CD14-positive monocyte (primary cell): Measurements from ENCODE around the gene KRT74. TPM values are rescaled to one million over a fixed set of nuclear protein-coding genes. Genes with fewer than 3 reads are reported as not detected.

ENCODE experiments used
- DNase-seq, 3 donors: peaks; one replicate each; pipeline ENCODE4 v3.0.0-alpha.2; 2011 to 2022
- H2AFZ ChIP-seq: 2 replicates; pipeline ENCODE4 v1.6.0; 2012; ENCODE audit warnings: mild to moderate bottlenecking, low read depth, low read length, inconsistent platforms; ENCODE audit not compliant: insufficient read depth, poor library complexity, severe bottlenecking
- H3K27ac ChIP-seq, 2 donors: 1 replicate in 1 of 2; 2 replicates in 1 of 2; pipeline ENCODE4 v1.5.1; 2012 to 2013; ENCODE audit warnings: low read length in 2 of 2, control low read depth in 1 of 2, inconsistent platforms in 1 of 2, low read depth in 1 of 2, mild to moderate bottlenecking in 1 of 2
- H3K27me3 ChIP-seq, 2 donors: one replicate each; pipeline versions ENCODE4 v1.6.0 to v1.6.1; 2011 to 2013; ENCODE audit warnings: low read length in 2 of 2; ENCODE audit not compliant: control insufficient read depth in 2 of 2, insufficient read depth in 2 of 2
- H3K36me3 ChIP-seq, 2 donors: replicated peaks in 1 of 2; 1 replicate in 1 of 2; 2 replicates in 1 of 2; pipeline versions ENCODE4 v1.5.1 to v1.6.1; 2012 to 2013; ENCODE audit warnings: low read length in 2 of 2, control low read depth in 1 of 2, inconsistent platforms in 1 of 2, mild to moderate bottlenecking in 1 of 2; ENCODE audit not compliant: insufficient read depth in 2 of 2, control insufficient read depth in 1 of 2
- H3K4me1 ChIP-seq, 2 donors: 1 replicate in 1 of 2; 2 replicates in 1 of 2; pipeline versions ENCODE4 v1.5.1 to v1.6.1; 2012 to 2013; ENCODE audit warnings: low read length in 2 of 2, control low read depth in 1 of 2, inconsistent platforms in 1 of 2, mild to moderate bottlenecking in 1 of 2, moderate library complexity in 1 of 2; ENCODE audit not compliant: insufficient read depth in 2 of 2, control insufficient read depth in 1 of 2
- H3K4me2 ChIP-seq: replicated peaks from 2 replicates; pipeline ENCODE3; 2012; ENCODE audit warnings: low read length, moderate library complexity, mild to moderate bottlenecking; ENCODE audit not compliant: poor library complexity, severe bottlenecking; ENCODE audit errors: extremely low read depth
- H3K4me3 ChIP-seq, 3 experiments: fragments of 200-600 bp in 1 of 3; sonication (generic) in 1 of 3; replicated peaks in 1 of 3; 1 replicate in 2 of 3; 2 replicates in 1 of 3; pipeline ENCODE4 v1.5.1; 2011 to 2013; ENCODE audit warnings: low read length in 3 of 3, mild to moderate bottlenecking in 3 of 3, control low read depth in 2 of 3, low read depth in 2 of 3, inconsistent platforms in 1 of 3, moderate library complexity in 1 of 3
- H3K79me2 ChIP-seq: 2 replicates; pipeline ENCODE4 v1.6.0; 2012; ENCODE audit warnings: mild to moderate bottlenecking, control low read depth, inconsistent platforms, low read length, moderate library complexity; ENCODE audit not compliant: insufficient read depth
- H3K9ac ChIP-seq: 2 replicates; pipeline ENCODE4 v1.6.0; 2017; ENCODE audit warnings: low read length, mild to moderate bottlenecking; ENCODE audit not compliant: insufficient read depth, poor library complexity, severe bottlenecking
- H3K9me3 ChIP-seq, 2 donors: replicated peaks in 1 of 2; 1 replicate in 1 of 2; 2 replicates in 1 of 2; pipeline versions ENCODE4 v1.5.1 to v1.6.1; 2012 to 2013; ENCODE audit warnings: low read length in 2 of 2, control low read depth in 1 of 2; ENCODE audit not compliant: control insufficient read depth in 1 of 2, insufficient read depth in 1 of 2
- H4K20me1 ChIP-seq: 2 replicates; pipeline ENCODE4 v1.6.0; 2012; ENCODE audit warnings: mild to moderate bottlenecking, low read length, control low read depth, moderate library complexity; ENCODE audit not compliant: insufficient read depth
- H3K27ac Mint-ChIP-seq, 7 donors: one replicate each; pipeline ENCODE4 v1.8.0; 2020; ENCODE audit warnings: mild to moderate bottlenecking in 7 of 7, mixed read lengths in 7 of 7, moderate library complexity in 6 of 7, inconsistent platforms in 2 of 7
- H3K27me3 Mint-ChIP-seq, 3 donors: one replicate each; pipeline ENCODE4 v1.8.0; 2021 to 2022; ENCODE audit warnings: low read depth in 3 of 3, mild to moderate bottlenecking in 3 of 3, mixed read lengths in 3 of 3, moderate library complexity in 3 of 3, inconsistent platforms in 1 of 3
- H3K36me3 Mint-ChIP-seq, 2 donors: one replicate each; pipeline ENCODE4 v1.8.0; 2020; ENCODE audit warnings: mixed read lengths in 2 of 2, inconsistent platforms in 1 of 2, mild to moderate bottlenecking in 1 of 2
- H3K4me1 Mint-ChIP-seq: one replicate; pipeline ENCODE4 v1.8.0; 2020; ENCODE audit warnings: mild to moderate bottlenecking, mixed read lengths
- H3K4me3 Mint-ChIP-seq, 2 donors: one replicate each; pipeline ENCODE4 v1.8.0; 2020; ENCODE audit warnings: mild to moderate bottlenecking in 2 of 2, mixed read lengths in 2 of 2, moderate library complexity in 1 of 2
- H3K9me3 Mint-ChIP-seq, 7 donors: one replicate each; pipeline ENCODE4 v1.8.0; 2020 to 2022; ENCODE audit warnings: mixed read lengths in 7 of 7, mild to moderate bottlenecking in 6 of 7, moderate library complexity in 6 of 7, inconsistent platforms in 2 of 7
- WGBS: methylation state at CpG from one replicate; pipeline ENCODE4 v1.1.5; 2013; ENCODE audit warnings: missing lambda C conversion rate; ENCODE audit not compliant: insufficient coverage; 5-methylcytosine and 5-hydroxymethylcytosine counted together
- intact Hi-C, 2 donors: fragments of 100-400 bp; cut with micrococcal nuclease; formaldehyde crosslinking; loops; one replicate each; pipeline versions ENCODE4 v1.15.0 to v1.15.1; 2023
- polyA plus RNA-seq, 3 donors: library from polyadenylated mRNA; depleted of rRNA in 1 of 3; unstranded in 2 of 3; stranded (reverse) in 1 of 3; fragments of 300-500 nt in 2 of 3; fragments of >200 nt in 1 of 3; fragmentation: Illumina TruSeq in 2 of 3; gene quantifications; 1 replicate in 2 of 3; 2 replicates in 1 of 3; pipeline ENCODE4 v1.2.3, GENCODE V29; 2012 to 2021
- TF ChIP-seq, protein P1 (sequence below): fragments of 200-600 bp; IDR thresholded peaks from one replicate; pipeline ENCODE4 v1.8.0; 2022; ENCODE audit warnings: antibody characterized with exemption, mild to moderate bottlenecking

The KRT74 gene
- polyA plus RNA-seq, 3 donors, result not detected

DNA sequence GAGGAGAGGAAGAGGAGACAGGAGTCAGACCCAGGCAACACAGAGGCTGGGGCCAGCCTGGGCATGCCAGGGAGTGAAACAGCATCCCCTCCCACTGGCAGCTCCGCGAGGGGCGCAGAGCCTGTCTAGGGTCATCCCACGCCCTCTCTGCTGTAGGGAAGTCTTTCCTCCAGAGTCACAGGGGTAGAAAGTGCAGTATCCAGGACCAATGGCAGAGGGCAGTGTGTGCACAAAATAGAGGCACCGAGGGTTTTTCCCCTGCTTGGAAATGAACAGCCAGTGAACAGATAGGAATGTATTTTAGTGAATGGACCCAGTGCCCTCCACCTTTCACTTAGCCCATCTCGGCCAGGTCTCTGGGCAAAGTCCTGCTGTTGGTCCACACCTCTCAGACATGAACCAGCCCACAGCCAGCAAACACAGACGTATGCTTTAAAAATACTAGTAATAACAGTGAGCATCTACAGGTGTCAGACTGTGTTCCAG, 9.4 kb upstream of the KRT74 start:
- peak; percentile 3 to 20 (median 14) for DNase-seq
- no peaks in the 10 kb centered on the region for H4K20me1 ChIP-seq
- H3K9me3 ChIP-seq, result no peaks in the 10 kb centered on the region
- no peak overlapping the region for H3K4me2 ChIP-seq
- no peak overlapping the region for H3K9ac ChIP-seq
- H3K4me3 ChIP-seq, result no peak overlapping the region
- H2AFZ ChIP-seq, result no peak overlapping the region
- H3K36me3 ChIP-seq, result no peaks in the 10 kb centered on the region
- Mint-ChIP-seq H3K27me3 (peaks cover 2 to 6% (median 5%) of the 10 kb centered on the region in 3 donors), H3K27ac (no peak overlapping the region), H3K36me3 (no peaks in the 10 kb centered on the region), H3K4me1 (no peaks in the 10 kb centered on the region), H3K9me3 (no peaks in the 10 kb centered on the region), H3K4me3 (no peak overlapping the region)
- H3K27ac ChIP-seq, result no peak overlapping the region
- no peaks in the 10 kb centered on the region for H3K79me2 ChIP-seq
- no peaks in the 10 kb centered on the region for H3K4me1 ChIP-seq
- 0% methylated on average over 4 of the region's 7 CpGs for WGBS
- H3K27me3 ChIP-seq, result no peaks in the 10 kb centered on the region
- TF ChIP-seq, protein P1, sequence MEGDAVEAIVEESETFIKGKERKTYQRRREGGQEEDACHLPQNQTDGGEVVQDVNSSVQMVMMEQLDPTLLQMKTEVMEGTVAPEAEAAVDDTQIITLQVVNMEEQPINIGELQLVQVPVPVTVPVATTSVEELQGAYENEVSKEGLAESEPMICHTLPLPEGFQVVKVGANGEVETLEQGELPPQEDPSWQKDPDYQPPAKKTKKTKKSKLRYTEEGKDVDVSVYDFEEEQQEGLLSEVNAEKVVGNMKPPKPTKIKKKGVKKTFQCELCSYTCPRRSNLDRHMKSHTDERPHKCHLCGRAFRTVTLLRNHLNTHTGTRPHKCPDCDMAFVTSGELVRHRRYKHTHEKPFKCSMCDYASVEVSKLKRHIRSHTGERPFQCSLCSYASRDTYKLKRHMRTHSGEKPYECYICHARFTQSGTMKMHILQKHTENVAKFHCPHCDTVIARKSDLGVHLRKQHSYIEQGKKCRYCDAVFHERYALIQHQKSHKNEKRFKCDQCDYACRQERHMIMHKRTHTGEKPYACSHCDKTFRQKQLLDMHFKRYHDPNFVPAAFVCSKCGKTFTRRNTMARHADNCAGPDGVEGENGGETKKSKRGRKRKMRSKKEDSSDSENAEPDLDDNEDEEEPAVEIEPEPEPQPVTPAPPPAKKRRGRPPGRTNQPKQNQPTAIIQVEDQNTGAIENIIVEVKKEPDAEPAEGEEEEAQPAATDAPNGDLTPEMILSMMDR, result peak; percentile 46
- intact Hi-C loops, result loop anchor here in 1 of 2 donors (5.0 kb wide), 1 partner anchor 294 kb away; no protein-coding TSS in a partner anchor

DNA sequence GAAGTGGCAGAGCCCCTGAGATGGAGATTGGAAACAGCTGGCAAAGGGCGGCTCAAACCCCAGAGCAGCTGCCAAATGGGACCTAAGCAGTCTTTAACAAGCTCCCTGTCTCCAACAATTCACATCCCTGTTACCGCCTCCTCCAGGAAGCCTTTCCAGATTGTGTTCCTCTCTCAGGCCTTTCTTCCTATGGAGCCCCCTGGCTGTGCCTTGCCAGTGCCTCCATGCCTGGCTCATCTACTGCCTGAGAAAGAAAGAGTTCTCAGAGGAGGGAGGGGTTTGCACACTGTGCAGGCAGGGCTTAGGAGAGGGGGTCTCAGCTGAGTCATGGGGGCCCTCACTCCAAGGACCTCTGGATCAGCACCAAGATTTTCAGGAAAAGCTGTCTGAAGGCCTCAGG, 8.8 kb upstream of the KRT74 start:
- Mint-ChIP-seq H3K4me3 (peak overlapping the region in 1 of 2 donors; percentile 3), H3K9me3 (no peaks in the 10 kb centered on the region), H3K36me3 (no peaks in the 10 kb centered on the region), H3K27me3 (peaks cover 2 to 6% (median 6%) of the 10 kb centered on the region in 3 donors), H3K4me1 (no peaks in the 10 kb centered on the region), H3K27ac (no peak overlapping the region)
- TF ChIP-seq, protein P1, result no peak
- Histone ChIP-seq H3K27ac (no peak overlapping the region), H2AFZ (no peak overlapping the region), H4K20me1 (no peaks in the 10 kb centered on the region), H3K4me1 (no peaks in the 10 kb centered on the region), H3K9me3 (no peaks in the 10 kb centered on the region), H3K4me3 (no peak overlapping the region), H3K36me3 (no peaks in the 10 kb centered on the region), H3K79me2 (no peaks in the 10 kb centered on the region), H3K27me3 (no peaks in the 10 kb centered on the region), H3K4me2 (no peak overlapping the region), H3K9ac (no peak overlapping the region)
- no peak for DNase-seq
- intact Hi-C loops, result loop anchor here in 1 of 2 donors (5.0 kb wide), 1 partner anchor 295 kb away; no protein-coding TSS in a partner anchor
- 95% methylated on average over 2 of the region's 2 CpGs for WGBS
